ENCODE data around the gene ZBTB42. TPM values are rescaled to one million over a fixed set of nuclear protein-coding genes. Genes with fewer than 3 reads are reported as not detected.

Gene ZBTB42
- total RNA-seq, 1 experiment from 2014 or later, result 16.5 TPM

DNA sequence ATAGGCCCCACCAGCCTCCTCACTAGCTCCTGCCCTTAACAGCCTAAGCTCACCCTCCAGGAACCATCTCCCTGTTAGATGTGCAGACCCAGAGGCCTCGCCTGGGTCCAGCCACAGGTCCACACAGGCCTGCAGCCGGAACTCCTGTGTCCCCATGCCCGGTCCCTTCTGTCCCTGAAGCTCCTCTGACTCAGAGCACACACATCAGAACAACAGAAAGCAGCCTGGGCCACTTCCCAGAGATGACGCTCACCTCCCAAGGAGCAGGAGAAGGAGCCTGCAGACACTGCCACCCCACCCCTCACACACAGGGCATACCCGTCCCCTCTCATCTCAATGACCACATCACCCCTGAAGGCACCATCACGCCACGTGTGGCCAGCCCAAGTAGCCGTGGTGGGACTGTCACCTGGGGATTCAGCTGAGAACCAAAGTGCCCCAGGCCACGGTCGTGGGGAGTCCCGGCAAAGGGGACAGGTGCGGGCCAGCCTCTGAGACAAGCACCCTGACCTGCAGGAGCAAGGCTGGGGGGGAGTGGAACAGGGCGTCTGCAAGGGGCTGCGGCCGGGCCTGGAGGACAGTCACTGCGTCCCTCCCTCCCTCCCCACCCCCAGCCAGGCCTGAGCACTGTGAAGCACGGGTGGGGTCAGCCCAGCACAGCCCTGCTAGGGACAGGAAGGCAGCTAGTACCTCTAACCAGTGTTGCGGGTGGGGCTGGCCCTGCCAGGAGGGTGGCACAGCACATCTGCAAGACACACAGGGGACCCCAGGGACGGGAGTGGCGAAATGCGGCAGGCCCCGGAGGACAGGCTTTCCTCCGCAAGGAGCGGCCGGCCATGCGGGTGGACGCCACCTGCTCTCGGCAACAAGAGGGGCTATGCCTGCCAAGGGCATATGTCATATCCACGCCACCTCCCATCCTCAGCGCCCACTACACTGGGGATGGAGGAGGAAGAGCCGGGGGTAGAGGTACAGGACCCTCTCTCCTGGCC, 10.9 kb upstream of the ZBTB42 start:
- POLR2A ChIA-PET, result no interaction called here

DNA sequence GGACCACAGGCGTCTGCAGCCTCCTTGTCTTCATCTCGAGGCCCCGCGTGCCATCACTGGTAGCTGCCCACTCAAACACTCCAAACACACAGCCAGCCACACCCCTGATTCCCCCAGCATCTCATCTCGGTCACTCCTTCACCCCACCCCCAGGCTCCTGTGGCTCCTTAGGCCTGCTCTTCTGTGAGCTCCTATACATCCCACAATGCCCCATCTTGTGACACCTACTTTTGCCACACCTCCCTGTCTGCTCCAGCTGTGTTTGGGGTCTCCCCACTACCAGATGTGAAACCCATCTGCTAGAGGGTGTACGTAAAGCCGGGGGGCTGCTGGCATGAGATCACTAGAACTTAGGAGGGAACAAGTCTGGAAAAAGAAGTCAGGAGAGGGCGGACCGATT, 9.5 kb upstream of the ZBTB42 start:
- ChIA-PET CTCF (no interaction called here), POLR2A (no interaction called here)
- Histone ChIP-seq H3K9me3 (ENCODE audit: control insufficient read depth, insufficient read depth, low read depth, low read length) (no peaks in the 10 kb centered on the region), H3K27ac (ENCODE audit: low read length) (no peak overlapping the region), H3K27me3 (ENCODE audit: control insufficient read depth, insufficient read depth, low read length) (no peaks in the 10 kb centered on the region), H3K4me1 (ENCODE audit: control insufficient read depth, insufficient read depth, low read length) (peaks cover 36% of the 10 kb centered on the region), H3K4me3 (ENCODE audit: low read depth in 2 of 2, low read length in 2 of 2) (no peak overlapping the region), H3K36me3 (ENCODE audit: control insufficient read depth, insufficient read depth, low read length) (peaks cover 2% of the 10 kb centered on the region; the same call in 1 of the 2 replicates)
- intact Hi-C loops (cut with micrococcal nuclease; ENCODE audit: unreplicated experiment), result no loop called here
- no peak for ATAC-seq
- TF ChIP-seq, protein P1, sequence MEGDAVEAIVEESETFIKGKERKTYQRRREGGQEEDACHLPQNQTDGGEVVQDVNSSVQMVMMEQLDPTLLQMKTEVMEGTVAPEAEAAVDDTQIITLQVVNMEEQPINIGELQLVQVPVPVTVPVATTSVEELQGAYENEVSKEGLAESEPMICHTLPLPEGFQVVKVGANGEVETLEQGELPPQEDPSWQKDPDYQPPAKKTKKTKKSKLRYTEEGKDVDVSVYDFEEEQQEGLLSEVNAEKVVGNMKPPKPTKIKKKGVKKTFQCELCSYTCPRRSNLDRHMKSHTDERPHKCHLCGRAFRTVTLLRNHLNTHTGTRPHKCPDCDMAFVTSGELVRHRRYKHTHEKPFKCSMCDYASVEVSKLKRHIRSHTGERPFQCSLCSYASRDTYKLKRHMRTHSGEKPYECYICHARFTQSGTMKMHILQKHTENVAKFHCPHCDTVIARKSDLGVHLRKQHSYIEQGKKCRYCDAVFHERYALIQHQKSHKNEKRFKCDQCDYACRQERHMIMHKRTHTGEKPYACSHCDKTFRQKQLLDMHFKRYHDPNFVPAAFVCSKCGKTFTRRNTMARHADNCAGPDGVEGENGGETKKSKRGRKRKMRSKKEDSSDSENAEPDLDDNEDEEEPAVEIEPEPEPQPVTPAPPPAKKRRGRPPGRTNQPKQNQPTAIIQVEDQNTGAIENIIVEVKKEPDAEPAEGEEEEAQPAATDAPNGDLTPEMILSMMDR (IDR thresholded peaks at IDR 0.05), result no peak
- no peak for TF ChIP-seq REST (IDR thresholded peaks at IDR 0.05; ENCODE audit: insufficient read depth in 1 of 2, low read depth in 2 of 2, low read length in 1 of 2)
- TF ChIP-seq SIN3A (IDR thresholded peaks at IDR 0.05; ENCODE audit: borderline replicate concordance, insufficient read depth, low read depth, low read length), result no peak
- TF ChIP-seq POLR2AphosphoS5 (IDR thresholded peaks at IDR 0.05; ENCODE audit: low read depth, low read length), result no peak
- TF ChIP-seq TCF7L2 (IDR thresholded peaks at IDR 0.05; ENCODE audit: low read depth, low read length), result no peak
- BruUV-seq (replicated peaks), result no TSS peak
- in situ Hi-C loops (cut with HindIII; ENCODE audit: low pct_unique_long_range_greater_than_20kb, low sequenced_read_pairs), result no loop called here
- no peak for DNase-seq (ENCODE audit: low read depth, low spot score)

More for the DNA sequence above, 10.9 kb upstream of the ZBTB42 start:
- intact Hi-C loops (cut with micrococcal nuclease; ENCODE audit: unreplicated experiment) (no loop called here), in situ Hi-C loops (cut with HindIII; ENCODE audit: low pct_unique_long_range_greater_than_20kb, low sequenced_read_pairs) (no loop called here)
- no TSS peak for BruUV-seq (replicated peaks)
- H3K36me3 ChIP-seq (ENCODE audit: control insufficient read depth, insufficient read depth, low read length), result peaks cover 2% of the 10 kb centered on the region; the same call in 1 of the 2 replicates
- CTCF ChIA-PET, result no interaction called here
- H3K4me1 ChIP-seq (ENCODE audit: control insufficient read depth, insufficient read depth, low read length), result peaks cover 30% of the 10 kb centered on the region
- no peak overlapping the region for H3K4me3 ChIP-seq (ENCODE audit: low read depth in 2 of 2, low read length in 2 of 2)
- TF ChIP-seq POLR2AphosphoS5 (IDR thresholded peaks at IDR 0.05; ENCODE audit: low read depth, low read length), result no peak
- TF ChIP-seq TCF7L2 (IDR thresholded peaks at IDR 0.05; ENCODE audit: low read depth, low read length), result no peak
- no peak for TF ChIP-seq SIN3A (IDR thresholded peaks at IDR 0.05; ENCODE audit: borderline replicate concordance, insufficient read depth, low read depth, low read length)
- TF ChIP-seq, protein P1 (IDR thresholded peaks at IDR 0.05), result no peak
- no peak for TF ChIP-seq REST (IDR thresholded peaks at IDR 0.05; ENCODE audit: insufficient read depth in 1 of 2, low read depth in 2 of 2, low read length in 1 of 2)
- DNase-seq (ENCODE audit: low read depth, low spot score) (no peak), ATAC-seq (no peak)
- no peak overlapping the region for H3K27ac ChIP-seq (ENCODE audit: low read length)
- no peaks in the 10 kb centered on the region for H3K9me3 ChIP-seq (ENCODE audit: control insufficient read depth, insufficient read depth, low read depth, low read length)
- H3K27me3 ChIP-seq (ENCODE audit: control insufficient read depth, insufficient read depth, low read length), result no peaks in the 10 kb centered on the region
